HepG2 (cell line): ENCODE data around the gene LRP5. TPM values are rescaled to one million over a fixed set of nuclear protein-coding genes. Genes with fewer than 3 reads are reported as not detected.

Source experiments
- CCDC6 ChIP-seq: sonication (generic); formaldehyde crosslinking; IDR thresholded peaks from 2 replicates; pipeline ENCODE4 v1.8.1; 2022; ENCODE audit warnings: mild to moderate bottlenecking, missing genetic modification reagents, moderate library complexity
- MAZ ChIP-seq, 2 experiments: sonication (generic) in 1 of 2; formaldehyde crosslinking in 1 of 2; IDR thresholded peaks; 2 replicates each; pipeline versions ENCODE4 v1.5.0 to v1.6.1; 2012 to 2020; ENCODE audit warnings: low read depth in 2 of 2, mild to moderate bottlenecking in 2 of 2, borderline replicate concordance in 1 of 2, improper control_type of control experiment in 1 of 2, low read length in 1 of 2, missing genetic modification reagents in 1 of 2, moderate library complexity in 1 of 2
- ZNF101 ChIP-seq: sonication (generic); formaldehyde crosslinking; IDR thresholded peaks from 2 replicates; pipeline ENCODE4 v1.4.0; 2020; ENCODE audit warnings: mild to moderate bottlenecking, low read depth, missing genetic modification reagents, borderline replicate concordance
- ZNF207 ChIP-seq: fragments of 450-650 bp; IDR thresholded peaks from 2 replicates; pipeline ENCODE4 v1.6.1; 2016; ENCODE audit warnings: antibody characterized with exemption, borderline replicate concordance
- ZNF430 ChIP-seq: sonication (generic); formaldehyde crosslinking; IDR thresholded peaks from 2 replicates; pipeline ENCODE4 v1.9.0; 2021; ENCODE audit warnings: mild to moderate bottlenecking, missing genetic modification reagents
- ZNF773 ChIP-seq: sonication (generic); formaldehyde crosslinking; IDR thresholded peaks from 2 replicates; pipeline ENCODE4 v1.4.0; 2020; ENCODE audit warnings: missing genetic modification reagents, borderline replicate concordance
- ZSCAN29 ChIP-seq: sonication (generic); formaldehyde crosslinking; conservative IDR thresholded peaks from 2 replicates; pipeline ENCODE4 v1.4.0; 2020; ENCODE audit warnings: mild to moderate bottlenecking, missing genetic modification reagents
- polyA plus RNA-seq, 8 experiments: library from polyadenylated mRNA; depleted of rRNA in 3 of 8; stranded (reverse) in 7 of 8; unstranded in 1 of 8; fragments of >200 nt; fragmentation: Illumina TruSeq in 4 of 8; extraction: Trizol in 4 of 8; gene quantifications; 2 replicates each; pipeline versions ENCODE4 v1.2.1 to v1.2.3, GENCODE V29; 2011 to 2016; ENCODE audit warnings: low read depth in 4 of 8, missing spikeins in 1 of 8, mixed read lengths in 1 of 8; ENCODE audit not compliant: insufficient read depth in 1 of 8
- total RNA-seq, 5 experiments: library from RNA; depleted of rRNA; stranded (reverse); fragments of >200 nt; fragmentation: Illumina TruSeq; extraction: Trizol; gene quantifications; 2 replicates each; pipeline ENCODE4 v1.2.3, GENCODE V29; 2016; ENCODE audit warnings: low read depth in 1 of 5
- TF ChIP-seq, protein P1 (sequence below): sonication (generic); formaldehyde crosslinking; IDR thresholded peaks from 2 replicates; pipeline ENCODE4 v1.5.0; 2020; ENCODE audit warnings: mild to moderate bottlenecking, missing genetic modification reagents, borderline replicate concordance
- TF ChIP-seq, protein P2 (sequence below): IDR thresholded peaks from 2 replicates; pipeline ENCODE4 v1.6.1; 2012; ENCODE audit warnings: low read length, improper control_type of control experiment
- TF ChIP-seq, protein P3 (sequence below): sonication (generic); formaldehyde crosslinking; IDR thresholded peaks from 2 replicates; pipeline ENCODE4 v1.9.0; 2022; ENCODE audit warnings: low read depth, missing genetic modification reagents
- TF ChIP-seq, protein P4 (sequence below): sonication (generic); formaldehyde crosslinking; conservative IDR thresholded peaks from 2 replicates; pipeline ENCODE4 v1.4.0; 2020; ENCODE audit warnings: missing genetic modification reagents
- TF ChIP-seq, protein P5 (sequence below): sonication (generic); formaldehyde crosslinking; IDR thresholded peaks from 2 replicates; pipeline ENCODE4 v1.8.0; 2022; ENCODE audit warnings: mild to moderate bottlenecking, missing genetic modification reagents, borderline replicate concordance
- TF ChIP-seq, protein P6 (sequence below): IDR thresholded peaks from 2 replicates; pipeline ENCODE4 v1.6.1; 2016; ENCODE audit warnings: low read depth
- TF ChIP-seq, protein P7 (sequence below): sonication (generic); formaldehyde crosslinking; IDR thresholded peaks from 2 replicates; pipeline ENCODE4 v1.4.0; 2020; ENCODE audit warnings: missing genetic modification reagents

Gene LRP5
- total and polyA plus RNA-seq, 2 of the 13 experiments (the other 11 are each of a cell fraction or from before 2014, with no cell fraction given), result 40.4 to 64.0 TPM

DNA sequence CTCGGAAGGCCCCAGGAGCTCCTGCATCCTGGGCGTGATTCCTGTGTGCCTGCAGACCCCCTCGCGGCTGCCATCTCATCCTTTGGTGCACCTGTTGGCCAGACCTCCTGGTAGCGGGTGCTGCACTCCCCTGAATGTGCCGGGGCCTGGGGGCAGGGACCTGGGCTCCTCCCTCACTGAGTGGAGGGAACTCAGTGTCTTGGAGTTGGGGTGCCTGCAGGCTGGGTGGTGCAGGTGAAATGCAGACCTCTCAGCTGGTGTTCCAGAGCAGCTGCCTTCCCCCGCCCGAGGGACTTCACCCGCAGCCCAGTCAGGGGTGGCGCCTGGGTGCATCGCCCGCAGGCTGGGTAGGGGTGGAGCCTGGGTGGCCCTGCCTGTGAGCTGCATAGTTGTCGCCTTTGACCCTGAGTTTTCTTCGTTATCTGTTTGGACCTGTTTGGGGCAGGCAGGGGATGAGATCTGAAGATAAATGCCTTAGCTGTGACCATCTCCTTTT, 31.4 kb downstream of the LRP5 start (continued):
- TF ChIP-seq, protein P1, sequence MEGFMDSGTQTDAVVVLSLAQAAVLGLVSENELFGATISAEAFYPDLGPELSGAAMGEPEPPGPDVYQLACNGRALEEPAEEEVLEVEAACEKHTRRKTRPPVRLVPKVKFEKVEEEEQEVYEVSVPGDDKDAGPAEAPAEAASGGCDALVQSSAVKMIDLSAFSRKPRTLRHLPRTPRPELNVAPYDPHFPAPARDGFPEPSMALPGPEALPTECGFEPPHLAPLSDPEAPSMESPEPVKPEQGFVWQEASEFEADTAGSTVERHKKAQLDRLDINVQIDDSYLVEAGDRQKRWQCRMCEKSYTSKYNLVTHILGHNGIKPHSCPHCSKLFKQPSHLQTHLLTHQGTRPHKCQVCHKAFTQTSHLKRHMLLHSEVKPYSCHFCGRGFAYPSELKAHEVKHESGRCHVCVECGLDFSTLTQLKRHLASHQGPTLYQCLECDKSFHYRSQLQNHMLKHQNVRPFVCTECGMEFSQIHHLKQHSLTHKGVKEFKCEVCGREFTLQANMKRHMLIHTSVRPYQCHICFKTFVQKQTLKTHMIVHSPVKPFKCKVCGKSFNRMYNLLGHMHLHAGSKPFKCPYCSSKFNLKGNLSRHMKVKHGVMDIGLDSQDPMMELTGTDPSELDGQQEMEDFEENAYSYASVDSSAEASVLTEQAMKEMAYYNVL (CRISPR knock-in tag), result no peak
- TF ChIP-seq, protein P2, sequence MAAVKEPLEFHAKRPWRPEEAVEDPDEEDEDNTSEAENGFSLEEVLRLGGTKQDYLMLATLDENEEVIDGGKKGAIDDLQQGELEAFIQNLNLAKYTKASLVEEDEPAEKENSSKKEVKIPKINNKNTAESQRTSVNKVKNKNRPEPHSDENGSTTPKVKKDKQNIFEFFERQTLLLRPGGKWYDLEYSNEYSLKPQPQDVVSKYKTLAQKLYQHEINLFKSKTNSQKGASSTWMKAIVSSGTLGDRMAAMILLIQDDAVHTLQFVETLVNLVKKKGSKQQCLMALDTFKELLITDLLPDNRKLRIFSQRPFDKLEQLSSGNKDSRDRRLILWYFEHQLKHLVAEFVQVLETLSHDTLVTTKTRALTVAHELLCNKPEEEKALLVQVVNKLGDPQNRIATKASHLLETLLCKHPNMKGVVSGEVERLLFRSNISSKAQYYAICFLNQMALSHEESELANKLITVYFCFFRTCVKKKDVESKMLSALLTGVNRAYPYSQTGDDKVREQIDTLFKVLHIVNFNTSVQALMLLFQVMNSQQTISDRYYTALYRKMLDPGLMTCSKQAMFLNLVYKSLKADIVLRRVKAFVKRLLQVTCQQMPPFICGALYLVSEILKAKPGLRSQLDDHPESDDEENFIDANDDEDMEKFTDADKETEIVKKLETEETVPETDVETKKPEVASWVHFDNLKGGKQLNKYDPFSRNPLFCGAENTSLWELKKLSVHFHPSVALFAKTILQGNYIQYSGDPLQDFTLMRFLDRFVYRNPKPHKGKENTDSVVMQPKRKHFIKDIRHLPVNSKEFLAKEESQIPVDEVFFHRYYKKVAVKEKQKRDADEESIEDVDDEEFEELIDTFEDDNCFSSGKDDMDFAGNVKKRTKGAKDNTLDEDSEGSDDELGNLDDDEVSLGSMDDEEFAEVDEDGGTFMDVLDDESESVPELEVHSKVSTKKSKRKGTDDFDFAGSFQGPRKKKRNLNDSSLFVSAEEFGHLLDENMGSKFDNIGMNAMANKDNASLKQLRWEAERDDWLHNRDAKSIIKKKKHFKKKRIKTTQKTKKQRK, result no peak
- no peak for TF ChIP-seq ZNF430 (CRISPR knock-in tag)
- TF ChIP-seq, protein P3, sequence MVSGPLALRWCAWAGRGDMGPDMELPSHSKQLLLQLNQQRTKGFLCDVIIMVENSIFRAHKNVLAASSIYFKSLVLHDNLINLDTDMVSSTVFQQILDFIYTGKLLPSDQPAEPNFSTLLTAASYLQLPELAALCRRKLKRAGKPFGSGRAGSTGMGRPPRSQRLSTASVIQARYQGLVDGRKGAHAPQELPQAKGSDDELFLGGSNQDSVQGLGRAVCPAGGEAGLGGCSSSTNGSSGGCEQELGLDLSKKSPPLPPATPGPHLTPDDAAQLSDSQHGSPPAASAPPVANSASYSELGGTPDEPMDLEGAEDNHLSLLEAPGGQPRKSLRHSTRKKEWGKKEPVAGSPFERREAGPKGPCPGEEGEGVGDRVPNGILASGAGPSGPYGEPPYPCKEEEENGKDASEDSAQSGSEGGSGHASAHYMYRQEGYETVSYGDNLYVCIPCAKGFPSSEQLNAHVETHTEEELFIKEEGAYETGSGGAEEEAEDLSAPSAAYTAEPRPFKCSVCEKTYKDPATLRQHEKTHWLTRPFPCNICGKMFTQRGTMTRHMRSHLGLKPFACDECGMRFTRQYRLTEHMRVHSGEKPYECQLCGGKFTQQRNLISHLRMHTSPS (CRISPR knock-in tag), result peak; percentile 84
- TF ChIP-seq CCDC6 (CRISPR knock-in tag), result no peak
- TF ChIP-seq, protein P4, sequence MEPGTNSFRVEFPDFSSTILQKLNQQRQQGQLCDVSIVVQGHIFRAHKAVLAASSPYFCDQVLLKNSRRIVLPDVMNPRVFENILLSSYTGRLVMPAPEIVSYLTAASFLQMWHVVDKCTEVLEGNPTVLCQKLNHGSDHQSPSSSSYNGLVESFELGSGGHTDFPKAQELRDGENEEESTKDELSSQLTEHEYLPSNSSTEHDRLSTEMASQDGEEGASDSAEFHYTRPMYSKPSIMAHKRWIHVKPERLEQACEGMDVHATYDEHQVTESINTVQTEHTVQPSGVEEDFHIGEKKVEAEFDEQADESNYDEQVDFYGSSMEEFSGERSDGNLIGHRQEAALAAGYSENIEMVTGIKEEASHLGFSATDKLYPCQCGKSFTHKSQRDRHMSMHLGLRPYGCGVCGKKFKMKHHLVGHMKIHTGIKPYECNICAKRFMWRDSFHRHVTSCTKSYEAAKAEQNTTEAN, result no peak
- TF ChIP-seq, protein P5, sequence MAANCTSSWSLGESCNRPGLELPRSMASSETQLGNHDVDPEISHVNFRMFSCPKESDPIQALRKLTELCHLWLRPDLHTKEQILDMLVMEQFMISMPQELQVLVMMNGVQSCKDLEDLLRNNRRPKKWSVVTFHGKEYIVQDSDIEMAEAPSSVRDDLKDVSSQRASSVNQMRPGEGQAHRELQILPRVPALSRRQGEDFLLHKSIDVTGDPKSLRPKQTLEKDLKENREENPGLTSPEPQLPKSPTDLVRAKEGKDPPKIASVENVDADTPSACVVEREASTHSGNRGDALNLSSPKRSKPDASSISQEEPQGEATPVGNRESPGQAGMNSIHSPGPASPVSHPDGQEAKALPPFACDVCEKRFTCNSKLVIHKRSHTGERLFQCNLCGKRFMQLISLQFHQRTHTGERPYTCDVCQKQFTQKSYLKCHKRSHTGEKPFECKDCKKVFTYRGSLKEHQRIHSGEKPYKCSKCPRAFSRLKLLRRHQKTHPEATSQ (CRISPR knock-in tag), result no peak
- TF ChIP-seq, protein P6, sequence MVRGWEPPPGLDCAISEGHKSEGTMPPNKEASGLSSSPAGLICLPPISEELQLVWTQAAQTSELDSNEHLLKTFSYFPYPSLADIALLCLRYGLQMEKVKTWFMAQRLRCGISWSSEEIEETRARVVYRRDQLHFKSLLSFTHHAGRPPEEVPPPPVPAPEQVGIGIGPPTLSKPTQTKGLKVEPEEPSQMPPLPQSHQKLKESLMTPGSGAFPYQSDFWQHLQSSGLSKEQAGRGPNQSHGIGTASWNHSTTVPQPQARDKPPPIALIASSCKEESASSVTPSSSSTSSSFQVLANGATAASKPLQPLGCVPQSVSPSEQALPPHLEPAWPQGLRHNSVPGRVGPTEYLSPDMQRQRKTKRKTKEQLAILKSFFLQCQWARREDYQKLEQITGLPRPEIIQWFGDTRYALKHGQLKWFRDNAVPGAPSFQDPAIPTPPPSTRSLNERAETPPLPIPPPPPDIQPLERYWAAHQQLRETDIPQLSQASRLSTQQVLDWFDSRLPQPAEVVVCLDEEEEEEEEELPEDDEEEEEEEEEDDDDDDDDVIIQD, result no peak
- no peak for TF ChIP-seq MAZ (IDR thresholded peaks at IDR 0.05; ENCODE audit: borderline replicate concordance, low read depth, low read length)
- no peak for TF ChIP-seq MAZ (CRISPR knock-in tag; IDR thresholded peaks at IDR 0.05; ENCODE audit: low read depth)
- TF ChIP-seq ZSCAN29, result no peak
- no peak for TF ChIP-seq ZNF207
- no peak for TF ChIP-seq ZNF773 (CRISPR knock-in tag)
- TF ChIP-seq ZNF101, result no peak
- TF ChIP-seq, protein P7, sequence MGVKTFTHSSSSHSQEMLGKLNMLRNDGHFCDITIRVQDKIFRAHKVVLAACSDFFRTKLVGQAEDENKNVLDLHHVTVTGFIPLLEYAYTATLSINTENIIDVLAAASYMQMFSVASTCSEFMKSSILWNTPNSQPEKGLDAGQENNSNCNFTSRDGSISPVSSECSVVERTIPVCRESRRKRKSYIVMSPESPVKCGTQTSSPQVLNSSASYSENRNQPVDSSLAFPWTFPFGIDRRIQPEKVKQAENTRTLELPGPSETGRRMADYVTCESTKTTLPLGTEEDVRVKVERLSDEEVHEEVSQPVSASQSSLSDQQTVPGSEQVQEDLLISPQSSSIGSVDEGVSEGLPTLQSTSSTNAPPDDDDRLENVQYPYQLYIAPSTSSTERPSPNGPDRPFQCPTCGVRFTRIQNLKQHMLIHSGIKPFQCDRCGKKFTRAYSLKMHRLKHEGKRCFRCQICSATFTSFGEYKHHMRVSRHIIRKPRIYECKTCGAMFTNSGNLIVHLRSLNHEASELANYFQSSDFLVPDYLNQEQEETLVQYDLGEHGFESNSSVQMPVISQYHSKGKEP, result no peak
